HL-60 (cell line): ENCODE data around the gene MLLT10.

Experiments used
- DNase-seq, 2 experiments: peaks; one replicate each; pipeline ENCODE4 v3.0.0-alpha.2; 2010 to 2020; ENCODE audit warnings: low read depth in 1 of 2, low spot score in 1 of 2
- H3K27ac ChIP-seq: fragments of 250-450 bp; sonication (Bioruptor Pico); replicated peaks from 2 replicates; pipeline ENCODE4 v1.5.1; 2020; ENCODE audit warnings: mild to moderate bottlenecking, moderate library complexity
- H3K27me3 ChIP-seq: fragments of 250-450 bp; sonication (Bioruptor Pico); 2 replicates; pipeline ENCODE4 v1.5.1; 2021; ENCODE audit warnings: mild to moderate bottlenecking, moderate library complexity; ENCODE audit not compliant: insufficient read depth, poor library complexity, severe bottlenecking
- H3K4me3 ChIP-seq: replicated peaks from 2 replicates; pipeline ENCODE4 v1.5.1; 2011; ENCODE audit warnings: mild to moderate bottlenecking, control low read depth, low read length; ENCODE audit not compliant: insufficient read depth
- GABPA ChIP-seq: IDR thresholded peaks from 2 replicates; pipeline ENCODE4 v1.6.1; 2012; ENCODE audit warnings: low read depth
- POLR2AphosphoS5 ChIP-seq: IDR thresholded peaks from 2 replicates; pipeline ENCODE4 v1.6.1; 2012; ENCODE audit warnings: low read depth
- SPI1 ChIP-seq: IDR thresholded peaks from 2 replicates; pipeline ENCODE4 v1.6.1; 2012; ENCODE audit warnings: low read depth, mild to moderate bottlenecking, borderline replicate concordance
- TF ChIP-seq, protein P1 (sequence below): IDR thresholded peaks from 2 replicates; pipeline ENCODE4 v1.6.1; 2012; ENCODE audit warnings: low read depth; ENCODE audit not compliant: insufficient replicate concordance
- TF ChIP-seq, protein P2 (sequence below): IDR thresholded peaks from one replicate; pipeline ENCODE4 v1.5.1; 2011; ENCODE audit warnings: low read length, control low read depth, inconsistent platforms; ENCODE audit not compliant: insufficient read depth

MLLT10 gene

DNA sequence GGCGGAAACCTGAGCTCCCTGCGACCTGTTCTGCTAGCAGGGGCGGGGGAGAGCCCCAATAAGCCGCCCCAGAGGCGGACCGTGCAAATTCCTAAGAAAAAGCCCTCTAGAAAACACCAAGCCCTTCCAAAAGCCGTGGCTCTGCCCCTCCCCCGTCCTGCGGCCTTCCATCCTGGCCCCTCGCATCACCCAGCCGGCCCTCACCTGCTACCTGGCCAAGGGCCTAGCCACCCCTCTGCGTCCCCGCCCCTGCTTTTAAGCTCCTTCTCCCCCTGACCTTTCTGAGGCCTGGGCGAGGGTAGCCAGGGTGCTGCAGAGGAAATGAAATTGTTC lies 33.5 kb upstream of the MLLT10 start:
- Histone ChIP-seq H3K27me3 (peaks cover 5% of the 10 kb centered on the region), H3K4me3 (no peak overlapping the region)
- TF ChIP-seq POLR2AphosphoS5 (no peak), SPI1 (no peak), GABPA (no peak)
- TF ChIP-seq, protein P1, sequence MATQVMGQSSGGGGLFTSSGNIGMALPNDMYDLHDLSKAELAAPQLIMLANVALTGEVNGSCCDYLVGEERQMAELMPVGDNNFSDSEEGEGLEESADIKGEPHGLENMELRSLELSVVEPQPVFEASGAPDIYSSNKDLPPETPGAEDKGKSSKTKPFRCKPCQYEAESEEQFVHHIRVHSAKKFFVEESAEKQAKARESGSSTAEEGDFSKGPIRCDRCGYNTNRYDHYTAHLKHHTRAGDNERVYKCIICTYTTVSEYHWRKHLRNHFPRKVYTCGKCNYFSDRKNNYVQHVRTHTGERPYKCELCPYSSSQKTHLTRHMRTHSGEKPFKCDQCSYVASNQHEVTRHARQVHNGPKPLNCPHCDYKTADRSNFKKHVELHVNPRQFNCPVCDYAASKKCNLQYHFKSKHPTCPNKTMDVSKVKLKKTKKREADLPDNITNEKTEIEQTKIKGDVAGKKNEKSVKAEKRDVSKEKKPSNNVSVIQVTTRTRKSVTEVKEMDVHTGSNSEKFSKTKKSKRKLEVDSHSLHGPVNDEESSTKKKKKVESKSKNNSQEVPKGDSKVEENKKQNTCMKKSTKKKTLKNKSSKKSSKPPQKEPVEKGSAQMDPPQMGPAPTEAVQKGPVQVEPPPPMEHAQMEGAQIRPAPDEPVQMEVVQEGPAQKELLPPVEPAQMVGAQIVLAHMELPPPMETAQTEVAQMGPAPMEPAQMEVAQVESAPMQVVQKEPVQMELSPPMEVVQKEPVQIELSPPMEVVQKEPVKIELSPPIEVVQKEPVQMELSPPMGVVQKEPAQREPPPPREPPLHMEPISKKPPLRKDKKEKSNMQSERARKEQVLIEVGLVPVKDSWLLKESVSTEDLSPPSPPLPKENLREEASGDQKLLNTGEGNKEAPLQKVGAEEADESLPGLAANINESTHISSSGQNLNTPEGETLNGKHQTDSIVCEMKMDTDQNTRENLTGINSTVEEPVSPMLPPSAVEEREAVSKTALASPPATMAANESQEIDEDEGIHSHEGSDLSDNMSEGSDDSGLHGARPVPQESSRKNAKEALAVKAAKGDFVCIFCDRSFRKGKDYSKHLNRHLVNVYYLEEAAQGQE = no peak
- TF ChIP-seq, protein P2, sequence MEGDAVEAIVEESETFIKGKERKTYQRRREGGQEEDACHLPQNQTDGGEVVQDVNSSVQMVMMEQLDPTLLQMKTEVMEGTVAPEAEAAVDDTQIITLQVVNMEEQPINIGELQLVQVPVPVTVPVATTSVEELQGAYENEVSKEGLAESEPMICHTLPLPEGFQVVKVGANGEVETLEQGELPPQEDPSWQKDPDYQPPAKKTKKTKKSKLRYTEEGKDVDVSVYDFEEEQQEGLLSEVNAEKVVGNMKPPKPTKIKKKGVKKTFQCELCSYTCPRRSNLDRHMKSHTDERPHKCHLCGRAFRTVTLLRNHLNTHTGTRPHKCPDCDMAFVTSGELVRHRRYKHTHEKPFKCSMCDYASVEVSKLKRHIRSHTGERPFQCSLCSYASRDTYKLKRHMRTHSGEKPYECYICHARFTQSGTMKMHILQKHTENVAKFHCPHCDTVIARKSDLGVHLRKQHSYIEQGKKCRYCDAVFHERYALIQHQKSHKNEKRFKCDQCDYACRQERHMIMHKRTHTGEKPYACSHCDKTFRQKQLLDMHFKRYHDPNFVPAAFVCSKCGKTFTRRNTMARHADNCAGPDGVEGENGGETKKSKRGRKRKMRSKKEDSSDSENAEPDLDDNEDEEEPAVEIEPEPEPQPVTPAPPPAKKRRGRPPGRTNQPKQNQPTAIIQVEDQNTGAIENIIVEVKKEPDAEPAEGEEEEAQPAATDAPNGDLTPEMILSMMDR = no peak

DNA sequence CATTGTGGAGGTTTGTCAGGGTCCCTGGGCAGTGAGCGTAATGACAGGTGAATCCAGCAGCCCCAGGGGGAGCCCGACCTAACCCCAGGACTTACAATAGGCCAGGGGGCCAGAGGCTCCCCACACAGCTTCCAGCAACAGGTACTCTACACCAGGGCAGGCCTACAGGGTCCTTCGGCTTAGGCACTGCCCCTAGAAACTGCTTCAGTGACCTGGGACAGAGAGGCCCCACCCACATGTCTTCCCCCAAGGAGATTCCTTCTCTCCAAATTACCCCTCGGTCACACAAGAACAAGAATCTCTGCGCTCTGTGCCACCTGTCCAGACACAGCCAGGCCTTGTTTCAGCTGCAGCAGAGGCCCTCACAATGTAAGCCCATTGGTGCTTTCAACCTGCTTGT lies 32.9 kb upstream of the MLLT10 start:
- DNase-seq = no peak
- Histone ChIP-seq H3K27ac (no peak overlapping the region), H3K27me3 (peaks cover 5% of the 10 kb centered on the region), H3K4me3 (no peak overlapping the region)
- TF ChIP-seq POLR2AphosphoS5 (no peak), GABPA (no peak), SPI1 (no peak)
- TF ChIP-seq, protein P1 = no peak
- TF ChIP-seq, protein P2 = no peak

More for the DNA sequence above, 33.5 kb upstream of the MLLT10 start:
- H3K27ac ChIP-seq = no peak overlapping the region
- DNase-seq = no peak

DNA sequence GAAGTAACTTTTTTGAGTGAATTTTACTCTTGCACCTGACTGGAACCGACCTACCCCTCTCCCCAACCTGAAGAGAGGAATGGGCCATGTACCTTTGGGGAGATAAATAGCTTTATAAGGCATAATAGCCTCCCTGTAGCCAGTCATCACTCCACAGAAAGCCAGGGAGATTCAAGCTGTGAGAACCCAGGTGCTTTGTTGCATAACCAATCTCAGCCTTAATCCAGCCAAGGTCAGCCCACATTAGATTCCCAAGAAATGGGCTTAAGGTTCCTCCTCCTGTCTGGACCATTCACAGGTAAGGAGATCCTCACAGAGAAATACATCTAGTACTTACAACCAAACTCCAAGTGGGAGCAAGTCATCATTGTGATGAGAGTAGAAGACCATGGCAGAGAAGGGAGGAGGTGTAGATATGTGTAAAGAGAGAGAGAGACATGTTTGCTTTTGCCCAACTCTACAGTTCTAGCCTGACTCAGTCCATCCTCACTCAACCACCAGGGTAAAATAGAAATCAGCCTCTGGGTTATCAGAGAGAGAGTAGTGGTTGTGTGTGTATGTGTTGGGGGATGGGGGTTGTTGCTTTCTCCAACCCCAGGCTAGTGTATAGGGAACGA lies 32.2 kb upstream of the MLLT10 start:
- peaks cover 5% of the 10 kb centered on the region for H3K27me3 ChIP-seq
- no peak overlapping the region for H3K27ac ChIP-seq
- no peak for DNase-seq
- no peak for TF ChIP-seq GABPA
- H3K4me3 ChIP-seq = no peak overlapping the region

DNA sequence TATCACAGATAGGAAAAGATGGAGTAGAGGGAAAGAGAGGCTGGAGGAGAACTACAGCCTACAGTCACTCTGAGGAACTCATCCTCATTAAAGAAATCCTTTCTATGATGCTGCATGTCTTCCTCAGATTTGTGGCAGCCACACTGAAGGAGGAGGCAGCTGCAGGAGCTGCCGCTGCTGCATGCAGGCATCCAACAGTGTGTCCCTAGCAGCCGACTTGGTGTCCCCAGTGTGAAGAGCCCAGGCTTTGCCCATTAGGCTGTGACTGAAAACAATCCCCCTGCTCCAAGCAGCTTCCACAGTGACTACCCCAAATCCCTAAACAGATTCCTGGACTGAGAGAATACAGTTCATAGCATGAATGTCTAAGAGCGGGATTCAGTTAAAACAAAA lies 31.7 kb upstream of the MLLT10 start:
- no peak overlapping the region for H3K4me3 ChIP-seq
- no peak overlapping the region for H3K27ac ChIP-seq

More for the DNA sequence above, 31.7 kb upstream of the MLLT10 start:
- no peak for TF ChIP-seq POLR2AphosphoS5
- TF ChIP-seq SPI1 = no peak
- TF ChIP-seq, protein P1 = no peak
- TF ChIP-seq GABPA = no peak
- TF ChIP-seq, protein P2 = no peak
- DNase-seq = no peak
- peaks cover 5% of the 10 kb centered on the region for H3K27me3 ChIP-seq
